GM10847 (cell line): Measurements from ENCODE around the gene GSTO2.

Experiments
- POLR2A ChIP-seq: IDR thresholded peaks from 2 replicates; pipeline ENCODE4 v1.6.1; 2011; ENCODE audit not compliant: insufficient read length; ENCODE audit errors: extremely low read depth

The GSTO2 gene

GRCh38 chr10:104268713-104269645, at the start of gene GSTO2:
Gene GSTO2 (plus strand): TSS chr10:104269184. CDS start chr10:104274916, 5,732 bp downstream.
- peak; percentile 92 for TF ChIP-seq POLR2A

- no peak for TF ChIP-seq POLR2A
Observed at GRCh38 chr10:104220522-104220921, 48.5 kb upstream of the GSTO2 start.

DNA sequence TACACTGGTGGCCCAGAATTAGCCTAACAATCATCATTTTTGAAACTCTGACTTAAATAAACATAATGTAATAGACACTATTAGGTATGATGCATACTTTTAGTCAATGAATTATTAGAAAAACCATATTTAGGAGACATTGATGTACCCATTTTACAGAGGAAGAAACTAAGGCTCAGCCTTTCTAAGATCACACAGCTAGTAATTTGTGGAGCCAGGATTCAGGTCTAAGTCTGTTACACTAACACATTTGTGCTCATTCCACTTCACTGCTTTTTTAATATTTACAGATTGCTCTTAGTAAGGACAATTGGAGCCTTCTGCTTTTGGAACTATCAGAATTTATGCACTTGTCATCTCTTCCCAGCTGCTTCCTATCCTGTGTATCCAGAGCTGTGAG, 45.7 kb upstream of the GSTO2 start:
- no peak for TF ChIP-seq POLR2A

DNA sequence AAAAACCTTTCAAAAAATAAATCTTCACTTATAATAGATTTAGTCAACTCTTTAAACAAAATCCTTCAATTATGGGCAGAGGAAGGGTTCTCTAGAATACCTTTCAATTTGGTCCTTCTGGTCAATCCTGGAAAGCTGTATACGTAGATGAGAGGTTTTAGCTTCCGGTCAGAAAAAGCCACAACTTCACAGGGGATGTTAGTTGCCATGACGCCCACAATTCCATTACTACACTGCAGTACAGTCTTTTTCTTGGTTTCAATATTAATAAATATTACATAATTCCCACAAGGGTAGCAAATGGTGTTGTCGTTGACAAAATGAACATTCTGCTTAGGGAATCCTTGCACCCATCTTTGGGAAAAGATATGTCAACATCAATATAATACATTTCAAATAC, 38.5 kb upstream of the GSTO2 start:
- no peak for TF ChIP-seq POLR2A

DNA sequence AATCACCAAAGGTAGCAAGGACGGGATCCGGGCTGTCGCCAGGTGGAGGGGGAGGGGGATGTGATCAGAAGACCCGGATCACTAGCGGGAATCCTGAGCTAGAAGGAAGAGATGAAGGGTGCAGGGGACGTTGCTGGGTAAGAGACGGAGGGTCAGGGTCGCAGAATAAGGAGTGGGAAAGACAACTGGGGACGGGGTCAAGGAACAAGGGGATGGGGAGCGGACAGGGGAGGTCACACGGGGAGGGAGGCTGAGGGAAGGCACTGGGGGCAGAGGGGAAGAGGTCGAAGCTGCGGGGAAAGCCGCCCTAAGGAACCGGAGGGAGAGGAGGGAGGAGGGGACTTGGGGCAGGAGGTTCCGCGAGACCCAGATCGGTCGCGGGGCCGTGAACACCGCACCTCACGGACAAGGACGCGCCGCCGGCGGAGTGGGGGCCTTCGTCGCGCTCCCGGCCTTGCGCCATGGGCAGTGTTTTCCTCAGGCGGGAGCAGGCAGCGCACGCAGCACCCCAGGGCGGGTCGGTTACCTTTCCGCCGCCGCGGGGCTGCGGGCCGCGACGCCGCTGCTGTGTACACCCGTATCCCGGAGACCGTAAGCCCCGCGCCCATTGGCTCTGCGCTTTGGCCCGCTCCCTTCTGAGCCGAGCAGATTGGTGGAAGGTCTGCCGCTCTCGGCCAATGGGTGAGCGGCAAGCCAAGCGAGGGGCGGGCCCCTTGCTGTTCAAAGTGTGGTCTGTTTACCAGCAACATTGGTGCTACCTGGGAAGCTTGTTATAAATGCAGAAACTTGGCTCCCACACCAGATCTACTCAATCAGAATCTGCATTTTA, 37.0 kb upstream of the GSTO2 start, which contains the start of gene CFAP43:
Gene CFAP43 (minus strand): TSS at position 581 of the 829 bp plus-strand sequence. CDS start 118 bp downstream, at position 463.
- no peak for TF ChIP-seq POLR2A

GRCh38 chr10:104232613-104233102, 36.3 kb upstream of the GSTO2 start:
- TF ChIP-seq POLR2A = no peak

GRCh38 chr10:104233817-104234216, 35.2 kb upstream of the GSTO2 start:
- no peak for TF ChIP-seq POLR2A

GRCh38 chr10:104234934-104235333, 34.0 kb upstream of the GSTO2 start:
- no peak for TF ChIP-seq POLR2A

DNA sequence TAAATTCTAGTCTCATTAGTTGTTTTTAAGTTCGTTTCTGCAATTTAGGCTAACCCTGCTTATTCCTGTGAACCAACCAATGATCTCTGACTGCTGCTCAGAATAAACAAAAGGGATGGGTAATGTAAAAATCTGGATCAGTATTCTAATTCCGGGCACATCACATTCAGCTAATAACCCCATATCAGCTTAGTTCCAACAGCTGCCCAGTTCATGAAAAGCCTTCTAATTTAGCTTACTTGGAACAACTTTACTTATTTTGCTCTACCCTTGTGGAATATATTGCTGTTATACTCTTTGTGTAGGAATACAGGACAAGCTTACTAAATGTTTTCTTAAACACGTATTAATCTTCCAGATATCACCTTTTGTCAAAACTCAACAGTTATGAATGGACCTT, 33.2 kb upstream of the GSTO2 start:
- no peak for TF ChIP-seq POLR2A

DNA sequence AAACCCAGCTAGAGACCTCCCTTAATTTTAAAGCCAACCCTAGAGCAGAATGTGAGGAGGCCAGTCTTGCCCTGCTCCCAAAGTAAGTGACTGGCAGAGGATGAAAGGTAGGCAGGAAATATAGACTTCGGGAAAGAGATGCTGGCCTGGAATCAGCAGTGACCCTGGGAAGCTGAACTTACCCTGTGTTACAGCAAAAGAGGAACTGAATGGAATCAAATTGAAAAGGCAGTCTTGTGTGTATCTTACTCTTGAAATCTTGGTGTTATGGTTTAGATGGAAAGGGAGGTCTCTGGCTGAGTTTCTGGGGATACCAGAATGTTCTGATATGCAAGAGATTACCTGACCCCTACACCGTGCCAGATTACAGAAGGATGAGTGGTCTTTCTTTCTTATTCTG, 28.9 kb upstream of the GSTO2 start:
- TF ChIP-seq POLR2A = no peak

DNA sequence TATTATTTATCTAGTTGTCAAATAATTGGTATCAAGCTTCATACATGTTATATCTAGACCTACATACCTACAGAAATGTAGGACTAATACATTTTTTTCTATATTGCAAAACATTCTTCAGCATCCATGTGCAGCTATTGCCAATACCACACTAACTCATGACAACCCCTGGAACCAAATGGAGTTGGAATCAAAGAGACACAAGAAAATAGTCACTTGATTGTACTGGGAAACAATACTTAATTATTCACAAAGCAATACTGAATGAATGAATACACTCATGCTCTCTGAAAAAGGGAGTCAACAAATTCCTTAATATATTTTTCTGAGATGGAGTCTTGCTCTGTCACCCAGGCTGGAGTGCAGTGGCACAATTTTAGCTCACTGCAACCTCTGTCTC, 26.4 kb upstream of the GSTO2 start:
- no peak for TF ChIP-seq POLR2A

- no peak for TF ChIP-seq POLR2A
Observed at GRCh38 chr10:104243512-104243911, 25.5 kb upstream of the GSTO2 start.

DNA sequence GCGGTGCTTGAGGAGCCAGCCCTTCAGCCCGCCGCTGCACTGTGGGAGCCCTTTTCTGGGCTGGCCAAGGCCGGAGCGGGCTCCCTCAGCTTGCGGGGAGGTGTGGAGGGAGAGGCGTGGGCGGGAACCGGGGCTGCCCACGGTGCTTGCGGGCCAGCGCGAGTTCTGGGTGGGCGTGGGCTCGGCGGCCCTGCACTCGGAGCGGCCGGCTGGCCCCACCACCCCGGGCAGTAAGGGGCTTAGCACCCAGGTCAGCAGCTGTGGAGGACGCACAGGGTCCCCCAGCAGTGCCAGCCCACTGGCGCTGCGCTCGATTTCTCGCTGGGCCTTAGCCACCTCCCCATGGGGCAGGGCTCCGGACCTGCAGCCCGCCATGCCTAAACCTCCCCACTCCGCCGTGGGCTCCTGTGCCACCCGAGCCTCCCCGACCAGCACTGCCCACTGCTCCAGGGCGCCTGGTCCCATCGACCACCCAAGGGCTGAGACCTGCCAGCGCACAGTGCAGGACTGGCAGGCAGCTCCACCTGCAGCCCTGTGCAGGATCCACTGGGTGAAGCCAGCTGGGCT, 23.8 kb upstream of the GSTO2 start:
- TF ChIP-seq POLR2A = no peak

DNA sequence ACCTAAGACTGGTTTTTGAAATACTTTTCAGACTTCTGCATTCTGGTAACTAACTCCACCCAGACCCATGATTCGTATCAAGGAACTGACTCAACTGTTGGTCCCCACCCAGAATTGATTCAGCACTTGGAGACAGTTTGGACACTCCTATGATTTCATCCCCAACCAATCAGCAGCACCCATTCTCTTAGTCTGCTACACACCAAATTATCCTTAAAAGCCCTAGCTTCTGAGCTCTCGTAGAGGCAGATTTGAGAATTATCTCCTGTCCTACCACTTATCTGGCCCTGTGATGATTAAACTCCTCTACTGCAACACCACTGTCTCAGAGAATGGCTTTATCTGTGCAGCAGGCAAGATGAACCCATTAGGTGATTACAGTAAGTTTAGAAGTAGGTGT, 22.0 kb upstream of the GSTO2 start:
- no peak for TF ChIP-seq POLR2A

DNA sequence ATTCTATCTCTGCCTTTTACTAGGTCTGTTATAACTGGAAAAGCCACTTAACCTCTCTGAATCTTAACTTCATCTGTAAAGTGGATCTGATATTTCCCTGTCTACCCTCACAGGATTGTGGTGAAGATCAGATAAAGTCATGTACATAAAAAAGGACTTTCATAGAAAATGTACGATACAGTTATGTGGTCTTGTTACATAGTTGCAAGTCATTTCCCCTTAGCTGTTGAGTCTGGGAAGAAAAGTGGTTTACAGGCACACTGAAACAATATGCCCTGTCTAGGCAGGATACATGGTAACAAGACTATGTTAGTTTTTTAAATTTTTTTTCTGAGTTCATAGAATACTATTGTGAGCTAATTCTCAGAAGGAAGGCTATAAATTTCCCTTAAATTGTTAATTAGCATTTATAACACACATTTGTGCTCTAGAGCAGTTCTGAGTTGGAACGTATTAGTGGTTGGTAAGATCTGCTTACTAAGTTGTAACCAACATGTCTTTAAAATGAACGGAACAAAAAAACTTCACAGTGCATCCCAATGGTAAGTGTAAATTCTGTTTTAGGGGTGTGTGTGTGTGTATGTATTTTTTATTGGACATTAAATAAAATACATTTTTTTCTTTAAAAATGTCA, 21.4 kb upstream of the GSTO2 start:
- no peak for TF ChIP-seq POLR2A
